Activated CD4-positive, alpha-beta T cell treated with anti-CD3 and anti-CD28 coated beads, Interleukin-2, amount 50 U/mL, for 1 hour (primary cell): ENCODE measurements around the gene ETAA1.

Source experiments
- DNase-seq: peaks from one replicate; pipeline ENCODE4 v3.0.0-alpha.2; 2020

The ETAA1 gene

DNA sequence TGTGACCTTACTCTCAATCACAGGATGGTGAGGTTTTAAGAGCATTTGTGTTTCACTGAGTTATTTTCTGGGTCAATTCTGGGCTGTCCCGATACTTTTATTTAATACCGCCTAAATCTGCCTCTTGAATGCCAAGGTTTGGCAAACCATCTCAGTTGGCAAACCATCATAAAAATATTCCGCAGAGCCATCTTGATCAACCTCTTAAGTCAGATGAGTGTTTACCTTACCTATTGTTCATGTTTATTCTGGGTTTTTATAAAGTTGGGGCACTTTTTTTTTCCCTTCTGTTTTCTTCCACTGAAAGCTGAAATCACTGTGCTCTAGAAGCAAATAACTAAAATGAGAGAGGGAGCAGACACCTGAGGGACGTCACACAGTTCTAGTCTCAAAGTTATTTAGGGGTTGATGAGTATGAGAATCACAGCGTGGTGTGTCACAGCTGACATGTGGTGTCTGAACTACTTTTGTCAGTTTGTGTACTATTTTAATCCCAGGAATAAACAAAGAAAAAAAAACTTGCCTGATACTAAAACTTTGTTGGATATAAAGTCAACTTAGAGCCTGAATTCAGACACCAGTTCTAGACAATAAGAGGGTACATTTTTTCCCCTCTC, 48.6 kb downstream of the ETAA1 start:
- DNase-seq = no peak

GRCh38 chr2:67446491-67446911, 49.4 kb downstream of the ETAA1 start:
- DNase-seq = no peak

DNA sequence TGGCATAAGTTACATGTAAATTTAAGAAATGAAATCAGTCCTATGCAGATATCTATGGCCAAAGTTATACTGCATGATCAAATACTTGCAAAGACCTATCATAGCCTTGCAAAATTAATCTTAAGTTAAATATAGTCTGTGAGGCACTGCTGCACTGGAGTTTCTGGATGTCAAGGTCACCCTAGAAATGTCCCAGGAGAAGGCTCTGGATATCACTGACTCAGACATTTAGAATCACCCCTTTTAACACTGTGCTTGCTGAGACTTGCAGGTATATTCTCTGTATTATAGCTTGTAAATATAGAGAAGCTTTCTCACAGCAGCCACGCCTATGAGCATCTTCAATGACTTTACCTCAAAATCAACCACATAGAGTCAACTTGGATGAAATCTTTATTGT, 51.5 kb downstream of the ETAA1 start:
- no peak for DNase-seq

DNA sequence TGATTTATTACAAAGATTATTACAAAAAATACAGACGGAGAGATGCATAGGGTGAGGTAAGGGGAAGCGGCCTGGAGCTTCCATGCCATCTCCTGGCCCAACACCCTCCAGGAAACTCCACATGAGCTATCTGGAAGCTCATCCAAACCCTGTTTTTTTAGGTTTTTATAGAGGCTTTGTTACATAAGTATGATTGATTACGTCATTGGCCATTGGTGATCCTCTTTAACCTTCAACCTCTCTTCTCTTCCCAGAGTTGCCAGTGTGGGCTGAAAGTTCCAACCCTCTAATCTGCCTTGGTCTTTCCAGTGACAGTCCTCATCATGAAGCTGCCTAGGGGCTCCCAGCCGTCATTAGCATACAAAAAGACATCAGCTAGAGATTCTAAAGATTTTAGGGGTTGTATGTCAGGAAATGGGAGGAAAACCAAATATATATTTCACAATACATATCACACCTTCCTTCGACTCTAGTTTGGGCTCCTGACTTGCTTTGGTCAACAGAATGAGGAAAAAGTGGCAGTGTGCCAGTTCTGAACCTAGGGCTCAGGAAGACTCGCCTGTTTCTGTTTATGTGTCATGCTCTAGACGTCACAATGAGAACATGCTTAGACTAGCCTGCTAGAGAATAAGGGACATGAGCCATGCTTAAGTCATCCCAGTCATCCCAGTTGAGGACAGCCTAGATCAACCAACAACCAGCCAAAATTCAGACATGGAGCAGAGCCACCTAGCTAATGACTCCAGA, 54.1 kb downstream of the ETAA1 start:
- no peak for DNase-seq

DNA sequence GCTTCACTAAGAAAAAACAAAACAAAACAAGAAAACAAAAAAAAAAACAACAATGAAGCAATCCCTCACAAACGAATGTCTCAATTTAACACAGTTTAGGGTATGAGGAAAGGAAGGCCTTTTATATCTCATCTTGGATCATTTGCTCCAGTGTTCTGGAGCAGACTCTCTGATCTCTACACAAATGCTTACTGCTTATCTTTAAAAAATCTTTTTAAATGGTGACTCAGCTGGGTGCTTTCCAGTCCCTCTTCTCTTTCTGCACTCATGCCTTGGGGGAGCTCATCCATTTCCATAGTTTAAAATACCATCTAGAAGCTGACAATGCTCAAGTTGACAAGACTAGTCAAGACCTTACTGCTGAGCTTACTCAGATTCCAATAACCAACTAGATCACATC, 56.2 kb downstream of the ETAA1 start:
- no peak for DNase-seq

GRCh38 chr2:67455219-67456142, 58.3 kb downstream of the ETAA1 start:
- DNase-seq = no peak

GRCh38 chr2:67456428-67456827, 59.3 kb downstream of the ETAA1 start:
- no peak for DNase-seq

- DNase-seq = no peak
These were observed 60.6 kb downstream of the ETAA1 start for GRCh38 chr2:67457699-67458098.

DNA sequence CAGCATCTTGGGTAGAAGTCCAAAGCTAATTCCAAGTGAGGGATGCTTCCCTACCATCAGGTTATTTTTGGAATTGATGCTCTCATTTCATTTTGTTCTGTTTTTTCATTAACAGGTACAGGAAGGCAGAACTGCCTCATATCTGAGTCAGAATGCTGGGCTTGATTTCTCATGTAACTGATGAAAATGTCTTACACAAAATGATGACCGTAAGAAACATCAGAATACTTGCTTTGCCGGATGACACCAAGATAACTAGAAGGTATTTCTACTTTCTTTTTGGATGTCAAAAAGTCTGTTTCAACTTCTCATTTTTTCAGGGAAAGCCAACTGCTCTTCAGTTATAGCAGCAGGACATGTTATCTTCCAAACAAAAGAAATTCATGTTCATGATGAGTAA, 62.6 kb downstream of the ETAA1 start:
- DNase-seq = no peak
